ENCODE results near the gene SNU13.

- TF ChIP-seq CTCF (IDR thresholded peaks at IDR 0.05; ENCODE audit: poor library complexity) (no peak), EZH2 (IDR thresholded peaks at IDR 0.05; ENCODE audit: borderline replicate concordance) (no peak)
Measured at GRCh38 chr22:41659941-41660340, 28.7 kb downstream of the SNU13 start.
